ENCODE results near the gene C1orf21.

Gene C1orf21

GRCh38 chr1:184672013-184672726 lies 285.3 kb downstream of the C1orf21 start:
- DNase-seq, result no peak

- no peak for DNase-seq
These were observed 286.5 kb downstream of the C1orf21 start for GRCh38 chr1:184673305-184673704.

GRCh38 chr1:184677344-184677743 lies 290.5 kb downstream of the C1orf21 start:
- DNase-seq, result no peak

All from NCI-H1105 (cell line).